Cardiac muscle cell (in vitro differentiated cells and primary cell): Measurements from ENCODE around the gene TIAM2. TPM values are rescaled to one million over a fixed set of nuclear protein-coding genes. Genes with fewer than 3 reads are reported as not detected.

Source experiments
- DNase-seq, 2 donors: peaks; one replicate each; pipeline versions ENCODE4 v3.0.0 to v3.0.0-alpha.2; 2010 to 2017; ENCODE audit warnings: low read depth in 1 of 2, low spot score in 1 of 2
- H3K27ac ChIP-seq: fragments of 200-600 bp; sonication (generic); 2 replicates; pipeline ENCODE4 v1.5.1; 2016
- H3K27me3 ChIP-seq: fragments of 200-600 bp; sonication (generic); 2 replicates; pipeline ENCODE4 v1.6.0; 2016; ENCODE audit warnings: control low read depth
- H3K36me3 ChIP-seq: fragments of 200-600 bp; sonication (generic); 2 replicates; pipeline ENCODE4 v1.5.1; 2016; ENCODE audit warnings: control low read depth
- H3K4me1 ChIP-seq: fragments of 200-600 bp; sonication (generic); 2 replicates; pipeline ENCODE4 v1.8.1; 2017; ENCODE audit warnings: low read depth, mild to moderate bottlenecking, mixed run types
- H3K4me3 ChIP-seq: fragments of 200-600 bp; sonication (generic); 2 replicates; pipeline ENCODE4 v1.5.1; 2016; ENCODE audit warnings: mild to moderate bottlenecking
- H3K9me3 ChIP-seq: fragments of 200-600 bp; sonication (generic); 2 replicates; pipeline ENCODE4 v1.5.1; 2017; ENCODE audit warnings: low read depth, mild to moderate bottlenecking, control low read depth
- polyA plus RNA-seq: library from polyadenylated mRNA; unstranded; fragments of >200 nt; fragmentation: Nextera tagmentation; extraction: Ambion mirVana; gene quantifications from 2 replicates; pipeline ENCODE4 v1.2.1, GENCODE V29; 2016
- total RNA-seq: library from RNA; depleted of rRNA; stranded (reverse); fragments of >200 nt; gene quantifications from 2 replicates; pipeline ENCODE4 v1.2.3, GENCODE V29; 2016
- TF ChIP-seq, protein P1 (sequence below): IDR thresholded peaks from 2 replicates; pipeline ENCODE4 v1.5.1; 2012; ENCODE audit warnings: low read depth, mild to moderate bottlenecking, low read length

Gene TIAM2
- total and polyA plus RNA-seq, 2 experiments from 2014 or later, result 3.9 to 12.4 TPM

DNA sequence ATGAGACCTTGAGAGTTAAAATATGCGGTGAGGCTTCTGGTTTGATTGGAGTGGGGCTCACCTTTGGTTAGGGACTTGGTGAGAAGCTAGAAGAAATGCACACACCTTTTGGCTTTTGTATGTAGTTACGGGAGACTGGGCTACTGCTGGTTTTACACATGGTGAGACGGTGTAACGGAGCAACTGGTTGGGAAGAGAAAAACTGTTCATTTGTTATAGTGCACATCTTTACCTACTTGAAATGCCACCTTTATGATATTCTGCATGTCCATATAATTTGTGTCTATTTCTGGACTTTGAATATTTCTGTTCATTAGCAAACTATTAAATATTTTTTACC, 31.6 kb downstream of the TIAM2 start:
- peaks cover 8% of the 10 kb centered on the region for H3K4me1 ChIP-seq
- H3K9me3 ChIP-seq, result no peaks in the 10 kb centered on the region
- H3K27me3 ChIP-seq, result peaks cover 8% of the 10 kb centered on the region
- TF ChIP-seq, protein P1, sequence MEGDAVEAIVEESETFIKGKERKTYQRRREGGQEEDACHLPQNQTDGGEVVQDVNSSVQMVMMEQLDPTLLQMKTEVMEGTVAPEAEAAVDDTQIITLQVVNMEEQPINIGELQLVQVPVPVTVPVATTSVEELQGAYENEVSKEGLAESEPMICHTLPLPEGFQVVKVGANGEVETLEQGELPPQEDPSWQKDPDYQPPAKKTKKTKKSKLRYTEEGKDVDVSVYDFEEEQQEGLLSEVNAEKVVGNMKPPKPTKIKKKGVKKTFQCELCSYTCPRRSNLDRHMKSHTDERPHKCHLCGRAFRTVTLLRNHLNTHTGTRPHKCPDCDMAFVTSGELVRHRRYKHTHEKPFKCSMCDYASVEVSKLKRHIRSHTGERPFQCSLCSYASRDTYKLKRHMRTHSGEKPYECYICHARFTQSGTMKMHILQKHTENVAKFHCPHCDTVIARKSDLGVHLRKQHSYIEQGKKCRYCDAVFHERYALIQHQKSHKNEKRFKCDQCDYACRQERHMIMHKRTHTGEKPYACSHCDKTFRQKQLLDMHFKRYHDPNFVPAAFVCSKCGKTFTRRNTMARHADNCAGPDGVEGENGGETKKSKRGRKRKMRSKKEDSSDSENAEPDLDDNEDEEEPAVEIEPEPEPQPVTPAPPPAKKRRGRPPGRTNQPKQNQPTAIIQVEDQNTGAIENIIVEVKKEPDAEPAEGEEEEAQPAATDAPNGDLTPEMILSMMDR, result no peak
- H3K36me3 ChIP-seq, result no peaks in the 10 kb centered on the region
- no peak for DNase-seq
- H3K27ac ChIP-seq, result no peak overlapping the region
- no peak overlapping the region for H3K4me3 ChIP-seq

DNA sequence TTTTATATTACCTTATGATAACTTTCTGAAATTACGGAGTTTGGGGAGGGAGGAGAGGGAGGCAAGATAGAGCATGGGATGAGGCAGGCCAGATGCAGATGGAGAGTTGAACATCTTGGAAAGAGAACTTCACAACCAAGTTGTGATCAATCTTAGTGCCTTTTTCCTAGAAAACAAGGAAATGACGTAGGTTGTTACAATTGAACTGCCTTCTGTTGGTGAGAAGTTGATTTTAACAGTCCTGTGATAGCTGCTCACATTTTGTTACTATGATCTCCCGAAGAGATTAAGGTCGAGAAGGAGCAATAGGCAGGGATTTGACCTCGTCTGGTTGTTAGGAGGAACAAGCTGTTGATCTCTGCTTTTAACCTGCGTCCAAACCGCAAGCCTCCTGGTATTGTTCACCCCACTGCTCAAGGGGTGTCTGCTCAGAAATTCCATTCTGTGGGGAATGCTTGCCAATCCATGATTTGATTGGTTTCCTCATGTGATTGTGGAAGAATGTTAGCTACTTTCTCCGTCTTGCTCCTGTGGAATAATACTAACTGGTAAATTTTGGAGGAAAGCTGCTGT, 35.1 kb downstream of the TIAM2 start:
- DNase-seq, result no peak
- TF ChIP-seq, protein P1, result no peak
- no peak overlapping the region for H3K4me3 ChIP-seq
- no peak overlapping the region for H3K27ac ChIP-seq
- H3K4me1 ChIP-seq, result no peaks in the 10 kb centered on the region
- H3K36me3 ChIP-seq, result no peaks in the 10 kb centered on the region
- H3K9me3 ChIP-seq, result no peaks in the 10 kb centered on the region
- peaks cover 5% of the 10 kb centered on the region for H3K27me3 ChIP-seq

- TF ChIP-seq, protein P1, result no peak
- Histone ChIP-seq H3K27ac (no peak overlapping the region), H3K4me3 (no peak overlapping the region), H3K36me3 (no peaks in the 10 kb centered on the region), H3K4me1 (no peaks in the 10 kb centered on the region), H3K9me3 (no peaks in the 10 kb centered on the region), H3K27me3 (peaks cover 5% of the 10 kb centered on the region)
- DNase-seq, result no peak
Measured at GRCh38 chr6:155031091-155031490, 36.0 kb downstream of the TIAM2 start.

- H3K9me3 ChIP-seq, result no peaks in the 10 kb centered on the region
- peaks cover 5% of the 10 kb centered on the region for H3K27me3 ChIP-seq
- H3K4me1 ChIP-seq, result no peaks in the 10 kb centered on the region
- TF ChIP-seq, protein P1, result no peak
- no peaks in the 10 kb centered on the region for H3K36me3 ChIP-seq
- H3K27ac ChIP-seq, result no peak overlapping the region
- no peak overlapping the region for H3K4me3 ChIP-seq
- no peak for DNase-seq
Measured at GRCh38 chr6:155033021-155033791, 38.1 kb downstream of the TIAM2 start.

- no peak for DNase-seq
- TF ChIP-seq, protein P1, result no peak
- Histone ChIP-seq H3K27ac (no peak overlapping the region), H3K27me3 (no peaks in the 10 kb centered on the region), H3K4me3 (no peak overlapping the region), H3K4me1 (no peaks in the 10 kb centered on the region), H3K36me3 (no peaks in the 10 kb centered on the region), H3K9me3 (no peaks in the 10 kb centered on the region)
Measured at GRCh38 chr6:155036907-155037306, 41.8 kb downstream of the TIAM2 start.
